Calu3 (cell line): ENCODE results near the gene PNPLA7. TPM values are rescaled to one million over a fixed set of nuclear protein-coding genes. Genes with fewer than 3 reads are reported as not detected.
A peak's percentile ranks its signal among the peaks of the same experiment; 100 is the strongest.
"Not testable (repeated sequence)": the region's sequence is repeated elsewhere in the genome, so short reads cannot be mapped to it uniquely, and the experiment has no call there.

Experiments used
- BruUV-seq: library from RNA; stranded (reverse); fragments of 400-500 nt; replicated peaks from 2 replicates; lab custom pipeline; 2021; lab: Mats Ljungman, UMichigan
- CTCF ChIA-PET: fragments of 300-600 bp; sonication (Branson Sonifier 250); formaldehyde crosslinking; loops from one replicate; lab custom pipeline; 2022; ENCODE audit warnings: antibody characterized with exemption; lab: Charles Lee
- DNase-seq: peaks from one replicate; pipeline ENCODE4 v3.0.0; 2022
- H3K27ac Mint-ChIP-seq: one replicate; pipeline ENCODE4 v1.8.0; 2022; ENCODE audit warnings: mixed read lengths; ENCODE audit not compliant: unreplicated experiment
- H3K27me3 Mint-ChIP-seq: one replicate; pipeline ENCODE4 v1.8.0; 2022; ENCODE audit warnings: mixed read lengths; ENCODE audit not compliant: unreplicated experiment
- H3K36me3 Mint-ChIP-seq: one replicate; pipeline ENCODE4 v1.8.0; 2022; ENCODE audit warnings: mild to moderate bottlenecking, moderate library complexity, mixed read lengths; ENCODE audit not compliant: insufficient read depth, unreplicated experiment
- H3K4me1 Mint-ChIP-seq: one replicate; pipeline ENCODE4 v1.8.0; 2022; ENCODE audit warnings: mild to moderate bottlenecking, low read depth, mixed read lengths; ENCODE audit not compliant: unreplicated experiment
- H3K4me3 Mint-ChIP-seq: one replicate; pipeline ENCODE4 v1.8.0; 2022; ENCODE audit warnings: mild to moderate bottlenecking, low read depth, moderate library complexity, mixed read lengths; ENCODE audit not compliant: unreplicated experiment
- H3K9me3 Mint-ChIP-seq: one replicate; pipeline ENCODE4 v1.8.0; 2022; ENCODE audit warnings: low read depth, mixed read lengths; ENCODE audit not compliant: unreplicated experiment
- CTCF ChIP-seq: fragments of 200-600 bp; IDR thresholded peaks from one replicate; pipeline ENCODE4 v1.8.0; 2022; ENCODE audit warnings: antibody characterized with exemption; ENCODE audit not compliant: unreplicated experiment
- intact Hi-C: fragments of 100-400 bp; cut with micrococcal nuclease; formaldehyde crosslinking; loops from one replicate; pipeline ENCODE4 v1.10.0; 2022; ENCODE audit not compliant: unreplicated experiment
- total RNA-seq: library from RNA; stranded (reverse); gene quantifications from 2 replicates; pipeline ENCODE4 v1.2.3, GENCODE V29; 2022

PNPLA7 gene
- total RNA-seq, 1 experiment from 2014 or later, result 1.8 TPM

DNA sequence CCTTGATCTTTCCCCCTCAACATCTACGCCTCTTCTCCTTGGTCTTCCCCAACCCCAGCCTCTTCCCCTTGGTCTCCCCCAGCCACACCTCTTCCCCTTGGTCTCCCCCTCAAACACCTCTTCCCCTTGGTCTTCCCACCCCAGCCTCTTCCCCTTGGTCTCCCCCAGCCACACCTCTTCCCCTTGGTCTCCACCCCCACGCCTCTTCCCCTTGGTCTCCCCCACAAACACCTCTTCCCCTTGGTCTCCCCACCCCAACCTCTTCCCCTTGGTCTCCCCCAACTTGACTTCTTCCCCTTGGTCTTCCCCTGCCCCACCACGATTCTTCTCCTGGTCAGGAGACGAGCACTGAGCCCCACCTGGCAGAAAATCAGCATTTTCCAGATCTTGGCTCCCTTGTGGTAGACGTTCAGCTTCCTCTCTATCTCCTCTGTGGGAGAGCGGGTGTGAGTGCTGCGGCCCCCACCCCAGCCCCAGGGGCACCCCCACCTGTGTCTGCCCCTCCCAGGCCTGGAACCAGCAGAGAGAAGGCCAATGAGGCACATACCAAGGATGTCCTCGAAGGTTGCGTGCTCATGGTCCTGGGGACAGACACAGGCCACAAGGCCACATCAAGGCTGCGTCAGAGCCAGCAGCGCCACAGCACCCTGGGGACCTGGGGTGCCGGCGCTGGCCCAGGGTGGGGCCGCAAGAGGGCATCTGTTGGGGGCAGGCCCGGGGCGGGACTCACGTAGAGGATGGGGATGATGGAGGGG lies 98.0 kb downstream of the PNPLA7 start:
- H3K4me1 Mint-ChIP-seq, result no peaks in the 10 kb centered on the region
- H3K27ac Mint-ChIP-seq, result peak overlapping the region; percentile 50
- no peaks in the 10 kb centered on the region for H3K9me3 Mint-ChIP-seq
- CTCF ChIA-PET, result no interaction called here
- intact Hi-C loops, result no loop called here
- no TSS peak for BruUV-seq
- H3K4me3 Mint-ChIP-seq, result no peak overlapping the region
- H3K36me3 Mint-ChIP-seq, result peaks cover 16% of the 10 kb centered on the region
- no peak for DNase-seq
- no peak for TF ChIP-seq CTCF
- H3K27me3 Mint-ChIP-seq, result no peaks in the 10 kb centered on the region

GRCh38 chr9:137451264-137452005 lies 98.8 kb downstream of the PNPLA7 start:
- H3K27me3 Mint-ChIP-seq, DNase-seq, intact Hi-C loops, H3K4me1 Mint-ChIP-seq, BruUV-seq, H3K9me3 Mint-ChIP-seq, H3K4me3 Mint-ChIP-seq, CTCF ChIA-PET, H3K27ac Mint-ChIP-seq: not testable (repeated sequence)
- peaks cover 15% of the 10 kb centered on the region for H3K36me3 Mint-ChIP-seq

DNA sequence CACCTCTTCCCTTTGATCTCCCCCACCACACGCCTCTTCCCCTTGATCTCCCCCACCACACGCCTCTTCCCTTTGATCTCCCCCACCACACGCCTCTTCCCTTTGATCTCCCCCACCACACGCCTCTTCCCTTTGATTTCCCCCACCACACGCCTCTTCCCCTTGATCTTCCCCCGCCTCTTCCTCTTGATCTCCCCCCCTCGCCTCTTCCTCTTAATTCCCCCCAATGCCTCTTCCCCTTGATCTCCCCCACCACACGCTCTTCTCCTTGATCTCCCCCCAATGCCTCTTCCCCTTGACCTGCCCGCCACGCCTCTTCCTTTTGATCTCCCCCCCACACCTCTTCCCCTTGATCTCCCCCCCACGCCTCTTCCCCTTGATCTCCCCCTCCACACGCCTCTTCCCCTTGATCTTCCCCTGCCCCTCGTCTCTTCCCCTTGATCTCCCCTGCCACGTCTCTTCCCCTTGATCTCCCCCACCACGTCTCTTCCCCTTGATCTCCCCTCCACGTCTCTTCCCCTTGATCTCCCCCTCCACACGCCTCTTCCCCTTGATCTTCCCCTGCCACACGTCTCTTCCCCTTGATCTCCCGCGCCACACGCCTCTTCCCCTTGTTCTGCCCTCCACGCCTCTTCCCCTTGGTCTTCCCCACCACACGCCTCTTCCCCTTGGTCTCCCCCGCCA lies 99.5 kb downstream of the PNPLA7 start:
- intact Hi-C loops, DNase-seq, H3K9me3 Mint-ChIP-seq, H3K4me1 Mint-ChIP-seq, BruUV-seq, H3K27ac Mint-ChIP-seq, H3K27me3 Mint-ChIP-seq, H3K4me3 Mint-ChIP-seq, CTCF ChIA-PET: not testable (repeated sequence)
- H3K36me3 Mint-ChIP-seq, result peaks cover 18% of the 10 kb centered on the region

DNA sequence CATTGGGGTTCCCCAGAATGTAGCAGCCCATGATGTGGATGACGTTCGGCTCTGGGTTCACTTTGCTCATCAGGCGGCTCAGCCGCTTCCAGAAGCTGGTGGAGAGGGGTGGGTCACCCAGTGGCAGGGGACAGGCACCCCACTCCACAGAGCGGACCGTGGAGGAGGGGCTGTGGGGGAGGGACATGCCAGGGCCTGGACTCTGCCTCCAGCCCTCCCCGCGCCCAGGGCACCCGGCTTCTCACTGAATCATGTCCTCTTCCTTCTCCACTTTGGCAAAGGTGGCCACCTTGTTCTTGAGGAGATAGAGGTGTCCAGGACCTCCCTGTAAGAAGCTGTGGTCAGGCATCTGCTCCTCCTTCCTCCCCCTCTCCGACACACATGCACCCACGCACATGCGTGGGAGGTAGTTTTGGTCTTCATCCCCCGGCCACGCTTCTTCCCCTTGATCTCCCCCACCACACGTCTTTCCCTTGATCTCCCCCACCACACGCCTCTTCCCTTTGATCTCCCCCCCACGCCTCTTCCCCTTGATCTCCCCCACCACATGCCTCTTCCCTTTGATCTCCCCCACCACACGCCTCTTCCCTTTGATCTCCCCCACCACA lies 100.2 kb downstream of the PNPLA7 start:
- no peaks in the 10 kb centered on the region for H3K9me3 Mint-ChIP-seq
- no peaks in the 10 kb centered on the region for H3K27me3 Mint-ChIP-seq
- CTCF ChIA-PET, result no interaction called here
- no peaks in the 10 kb centered on the region for H3K4me1 Mint-ChIP-seq
- BruUV-seq, result no TSS peak
- intact Hi-C loops, result no loop called here
- no peak overlapping the region for H3K27ac Mint-ChIP-seq
- TF ChIP-seq CTCF, result no peak
- DNase-seq, result no peak
- peaks cover 22% of the 10 kb centered on the region for H3K36me3 Mint-ChIP-seq
- no peak overlapping the region for H3K4me3 Mint-ChIP-seq
